Left kidney (tissue), 2 donors: ENCODE results near the gene ARSJ. TPM values are rescaled to one million over a fixed set of nuclear protein-coding genes. Genes with fewer than 3 reads are reported as not detected.
A peak's percentile ranks its signal among the peaks of the same experiment; 100 is the strongest.

Experiments
- DNase-seq: peaks from one replicate; pipeline ENCODE4 v3.0.0-alpha.2; 2013
- polyA plus RNA-seq: library from polyadenylated mRNA; unstranded; fragments of 120-200 nt; gene quantifications from one replicate; pipeline ENCODE4 v1.2.1, GENCODE V29; 2013; ENCODE audit not compliant: insufficient read length

ARSJ gene
- polyA plus RNA-seq, 1 donor: 18.1 TPM

GRCh38 chr4:113901994-113902787 is 77.3 kb downstream of the ARSJ start:
- peak; percentile 51 for DNase-seq

GRCh38 chr4:113899271-113900070 is 80.0 kb downstream of the ARSJ start:
- DNase-seq: no peak

DNA sequence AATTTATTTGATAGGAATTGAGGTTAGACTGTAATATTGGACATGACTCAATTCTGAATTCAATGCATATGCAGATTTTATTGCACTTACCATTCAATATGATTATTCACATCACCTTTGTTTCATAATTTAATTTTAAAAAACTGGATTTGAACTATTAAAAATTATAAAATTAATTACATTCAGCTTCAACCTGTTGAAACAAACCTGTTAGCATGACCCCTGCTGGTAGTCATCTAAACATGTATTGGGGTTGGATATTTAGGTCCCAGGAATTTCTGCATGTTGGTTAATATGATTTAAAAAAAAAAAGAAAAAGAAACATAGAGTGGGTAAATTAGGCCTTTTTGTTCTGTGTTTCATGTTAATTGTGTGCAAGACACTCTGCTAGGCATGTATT is 85.9 kb downstream of the ARSJ start:
- no peak for DNase-seq

- no peak for DNase-seq
These were observed 91.4 kb downstream of the ARSJ start for GRCh38 chr4:113888006-113888405.

- no peak for DNase-seq
These were observed 94.2 kb downstream of the ARSJ start for GRCh38 chr4:113885291-113885690.

DNA sequence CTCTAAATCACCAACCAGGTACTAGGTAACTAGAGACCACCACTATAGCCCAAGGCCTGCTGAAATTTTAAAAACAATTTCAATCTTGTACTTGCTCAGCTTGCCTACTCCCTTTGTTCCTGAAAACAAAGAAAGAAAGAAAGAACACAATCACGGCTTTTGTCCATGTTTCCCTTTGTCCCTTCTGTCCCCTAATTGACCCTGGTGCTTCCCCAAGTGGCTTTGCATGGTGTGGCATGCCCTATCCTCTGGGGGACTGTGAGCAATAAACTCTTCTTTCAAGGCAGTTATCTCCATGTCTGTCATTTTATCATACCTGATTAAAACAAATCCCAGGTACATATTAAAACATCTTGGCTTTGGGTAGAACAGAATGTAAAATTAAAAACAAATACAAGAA is 94.8 kb downstream of the ARSJ start:
- DNase-seq: no peak

- no peak for DNase-seq
These were observed 96.8 kb downstream of the ARSJ start for GRCh38 chr4:113882668-113883067.

GRCh38 chr4:113881256-113881655 is 98.2 kb downstream of the ARSJ start:
- DNase-seq: no peak

DNA sequence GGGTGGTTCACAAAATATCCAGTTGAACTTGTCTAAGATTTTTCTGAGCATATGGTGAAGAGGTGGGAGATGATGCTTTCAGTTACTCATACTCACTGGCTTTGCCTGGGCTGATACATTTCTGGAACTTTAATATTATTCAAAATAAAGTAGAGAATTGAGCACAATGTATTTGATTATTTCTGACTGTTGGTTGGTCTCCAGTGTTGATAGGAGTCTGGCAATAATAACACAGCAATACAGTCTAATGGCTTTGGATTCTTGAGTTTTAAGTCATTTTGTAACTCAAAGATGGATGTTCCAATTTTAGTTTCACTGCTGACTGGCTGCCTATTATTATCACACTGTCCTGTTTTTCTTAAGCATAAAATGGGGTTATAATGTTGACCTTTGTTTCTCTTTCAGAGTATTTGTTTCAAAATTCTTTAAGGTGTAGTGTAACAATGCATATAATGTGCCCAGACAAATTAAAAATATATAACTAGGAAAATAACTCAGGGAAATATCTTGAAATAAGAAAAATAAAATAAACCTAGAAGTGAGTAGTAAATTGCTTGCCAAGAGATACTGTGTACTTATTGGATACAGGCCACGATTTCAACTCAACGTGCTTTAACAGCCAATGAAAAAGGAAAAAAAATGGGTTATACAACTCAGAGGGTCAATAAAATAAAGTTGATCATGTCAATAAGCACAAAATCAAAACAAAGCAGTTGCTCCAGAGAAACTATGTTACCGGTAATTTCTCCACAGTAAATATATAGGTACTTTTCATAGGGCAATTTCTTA is 99.0 kb downstream of the ARSJ start:
- DNase-seq: no peak

DNA sequence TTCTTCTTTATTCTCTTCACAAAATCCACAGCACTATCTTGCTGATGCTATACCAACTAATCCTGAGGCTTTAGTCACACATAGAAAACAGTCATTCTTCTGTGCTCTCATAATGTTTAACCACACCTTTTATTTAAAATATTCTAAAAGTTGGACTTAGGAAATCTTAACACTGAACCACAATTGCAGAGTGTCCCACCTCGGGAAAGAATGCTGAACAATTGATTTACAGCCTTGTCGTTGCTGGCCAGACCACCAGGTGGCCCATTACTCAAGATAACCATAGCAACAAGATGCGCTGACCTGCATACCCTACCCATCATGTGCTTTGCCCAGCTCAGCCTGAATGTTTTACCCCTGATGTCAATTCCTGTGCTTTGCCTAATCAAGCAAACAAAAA is 100.8 kb downstream of the ARSJ start:
- DNase-seq: peak; percentile 17

DNA sequence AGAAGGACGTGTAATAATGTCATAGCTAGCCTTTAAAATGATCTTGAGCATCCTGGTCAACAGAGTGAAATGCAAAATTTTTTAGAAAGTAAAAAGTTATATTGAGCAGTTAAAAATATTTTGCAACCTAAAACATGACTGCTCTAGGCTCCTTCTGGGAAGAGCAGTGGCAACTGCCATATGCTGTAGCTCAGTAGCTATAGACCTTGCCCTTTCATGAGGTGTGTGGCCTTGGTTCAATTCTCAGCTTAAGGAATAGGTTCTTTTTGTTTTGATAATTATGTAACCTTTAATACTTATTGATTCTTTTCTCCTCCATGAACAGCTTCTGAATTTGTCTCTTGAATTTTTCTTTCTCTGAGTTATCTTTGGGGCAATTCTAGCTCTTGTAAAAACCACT is 105.0 kb downstream of the ARSJ start:
- DNase-seq: no peak

GRCh38 chr4:113873508-113873907 is 105.9 kb downstream of the ARSJ start:
- no peak for DNase-seq

DNA sequence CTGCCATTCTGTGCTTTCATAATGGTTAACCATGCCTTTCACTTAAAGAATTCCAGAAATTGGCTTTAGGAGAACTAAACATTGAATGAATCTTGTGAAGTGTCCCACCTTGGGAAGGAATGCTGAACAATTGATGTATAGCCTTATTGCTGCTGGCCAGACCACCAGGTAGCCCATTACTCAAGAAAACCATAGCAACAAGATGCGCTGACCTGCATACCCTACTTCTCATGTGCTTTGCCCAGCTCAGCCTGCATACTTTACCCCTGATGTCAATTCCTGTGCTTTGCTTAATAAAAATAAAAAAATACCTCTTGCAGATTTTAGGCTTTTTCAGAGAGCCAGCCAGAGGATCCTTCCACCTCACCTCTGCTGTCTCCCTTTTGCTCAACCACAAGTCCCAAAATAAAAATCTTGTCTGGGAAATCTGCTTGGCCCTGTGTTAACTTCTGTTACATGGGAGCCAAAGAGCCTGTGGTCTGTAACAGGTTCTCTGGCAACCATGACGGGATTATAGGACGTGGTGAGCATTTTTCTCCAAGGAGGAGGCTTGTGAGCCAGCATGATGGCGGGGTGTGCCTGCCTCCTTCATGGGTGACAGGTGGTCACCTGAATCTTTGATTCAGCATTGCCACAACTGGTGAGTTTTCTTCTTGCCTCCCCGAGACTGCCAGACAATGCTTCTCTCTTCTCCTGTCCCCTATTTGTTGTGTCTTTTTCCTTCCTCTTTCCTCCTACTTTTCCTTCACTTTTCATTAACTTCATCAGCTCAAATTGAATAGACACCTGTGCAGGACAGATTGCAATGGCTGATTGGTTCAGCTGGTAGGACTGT is 106.8 kb downstream of the ARSJ start:
- no peak for DNase-seq

- DNase-seq: no peak
These were observed 108.4 kb downstream of the ARSJ start for GRCh38 chr4:113871080-113871479.

DNA sequence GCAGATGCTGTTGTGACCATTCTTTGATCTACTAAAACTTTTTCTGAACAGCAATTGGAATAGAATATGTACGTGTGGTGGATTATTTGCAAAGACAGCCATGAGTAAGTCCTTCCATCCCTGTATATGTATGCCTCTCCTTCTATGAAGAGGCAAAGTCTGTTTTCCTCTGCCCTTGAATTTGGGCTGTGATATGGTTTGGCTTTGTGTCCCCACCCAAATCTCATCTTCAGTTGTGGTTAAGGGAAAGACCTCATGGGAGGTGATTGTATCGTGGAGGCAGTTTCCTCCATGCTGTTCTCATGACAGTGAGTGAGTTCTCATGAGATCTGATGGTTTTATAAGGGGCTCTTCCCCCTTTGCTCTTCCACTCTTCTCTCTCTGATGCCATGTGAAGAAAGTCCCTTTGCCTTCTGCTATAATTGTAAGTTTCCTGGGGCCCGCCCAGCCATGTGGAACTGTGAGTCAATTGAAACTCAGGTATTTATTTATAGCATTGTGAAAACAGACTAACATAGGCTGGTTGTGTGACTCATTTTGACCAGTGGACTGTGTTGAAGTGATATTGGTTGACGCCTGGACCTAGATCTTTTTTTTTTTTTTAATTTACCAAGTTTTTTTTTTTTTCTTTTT is 109.6 kb downstream of the ARSJ start:
- DNase-seq: no peak

DNA sequence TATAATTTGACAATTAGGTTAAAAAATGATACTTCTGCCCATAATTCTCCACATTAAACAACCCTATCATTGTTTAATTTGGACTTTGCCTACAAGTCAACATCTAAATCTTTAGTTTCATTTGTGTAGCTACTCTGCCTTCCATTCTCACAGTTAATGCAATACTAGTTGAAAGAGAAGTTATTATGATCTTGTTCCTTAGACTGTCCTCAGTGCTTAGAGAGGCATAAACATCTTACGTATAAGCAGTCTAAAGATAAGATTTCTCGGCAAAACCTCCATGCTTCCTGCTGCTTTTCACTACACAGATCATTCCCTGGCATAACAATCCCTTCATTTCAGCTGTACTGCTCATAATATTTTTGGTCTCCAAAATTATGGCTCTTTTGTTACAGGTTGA is 112.8 kb downstream of the ARSJ start:
- DNase-seq: no peak

- DNase-seq: no peak
These were observed 120.5 kb downstream of the ARSJ start for GRCh38 chr4:113858924-113859323.

- DNase-seq: no peak
These were observed 127.6 kb downstream of the ARSJ start for GRCh38 chr4:113851816-113852215.
